ENCODE data around the gene ZNF639.

- TF ChIP-seq REST (IDR thresholded peaks at IDR 0.05; ENCODE audit: insufficient replicate concordance, low read depth) (no peak), CTCF (IDR thresholded peaks at IDR 0.05; ENCODE audit: insufficient read depth, low read length) (no peak), POLR2AphosphoS5 (IDR thresholded peaks at IDR 0.05; ENCODE audit: low read depth) (no peak), GABPA (IDR thresholded peaks at IDR 0.05; ENCODE audit: low read depth) (no peak)
Measured at GRCh38 chr3:179278151-179278550, 44.7 kb upstream of the ZNF639 start.

Measured in HL-60 (cell line).